ENCODE data around the gene EFEMP2. TPM values are rescaled to one million over a fixed set of nuclear protein-coding genes. Genes with fewer than 3 reads are reported as not detected.
A peak's percentile ranks its signal among the peaks of the same experiment; 100 is the strongest.

The EFEMP2 gene
- total RNA-seq, 2 donors from 2014 or later: 134 to 219 TPM

DNA sequence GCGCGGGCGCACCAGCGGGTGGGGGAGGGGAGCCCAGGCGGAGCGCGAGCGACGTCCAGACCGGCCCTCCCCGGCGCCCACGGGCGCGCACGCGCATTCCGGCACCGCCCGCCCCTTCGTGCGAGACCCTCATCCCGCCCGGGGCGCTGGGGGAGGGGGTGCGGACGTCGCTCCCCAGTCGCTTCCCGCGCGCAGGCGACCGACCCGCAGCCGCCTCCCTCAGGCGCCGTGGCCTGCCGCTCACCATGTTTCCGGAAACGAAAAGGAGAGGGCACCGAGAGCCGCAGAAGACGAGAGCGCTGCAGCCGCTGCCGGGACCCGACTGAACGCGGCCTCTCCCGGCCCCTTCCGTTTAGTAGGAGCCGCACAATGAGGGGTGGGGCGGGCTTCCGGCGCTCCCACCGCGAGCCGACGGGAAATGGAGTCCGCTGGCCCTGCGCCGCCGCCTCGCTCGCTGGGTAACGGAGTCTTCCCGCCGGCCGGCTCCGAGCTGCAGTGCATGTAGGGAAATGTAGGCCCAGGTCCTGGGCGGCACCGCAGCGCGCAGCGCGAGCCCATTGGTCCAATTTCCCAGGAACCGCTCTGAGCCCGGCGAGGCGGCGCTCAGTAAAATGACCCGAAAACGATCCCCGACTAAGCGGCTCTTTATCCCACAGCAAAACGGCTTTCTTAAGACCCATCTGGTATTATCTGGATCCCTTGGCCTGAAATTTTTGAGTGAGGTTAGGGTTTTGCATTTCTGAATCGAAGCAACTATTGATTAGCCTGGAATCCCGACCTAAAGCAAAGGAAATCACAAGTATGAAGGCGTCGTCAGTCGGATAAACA, 14.5 kb downstream of the EFEMP2 start, which contains the start of gene CFL1:
Gene CFL1, minus strand, starts transcription at position 328 of the 828 bp plus-strand sequence. Its CDS starts 81 bp downstream, at position 247.
- Histone ChIP-seq H3K4me3 (peak within 1 kb of the TSS; percentile 96), H3K9me3 (no peaks in the 10 kb centered on the region), H3K36me3 (peaks cover 42% of the 10 kb centered on the region), H3K4me1 (ENCODE audit: control insufficient read depth in 1 of 2, low read depth in 2 of 2) (peaks cover 24 to 45% of the 10 kb centered on the region in 2 donors), H3K27ac (peak within 1 kb of the TSS; percentile 98), H3K27me3 (replicated peaks; ENCODE audit: insufficient read depth) (no peaks in the 10 kb centered on the region)
- TF ChIP-seq, protein P1, sequence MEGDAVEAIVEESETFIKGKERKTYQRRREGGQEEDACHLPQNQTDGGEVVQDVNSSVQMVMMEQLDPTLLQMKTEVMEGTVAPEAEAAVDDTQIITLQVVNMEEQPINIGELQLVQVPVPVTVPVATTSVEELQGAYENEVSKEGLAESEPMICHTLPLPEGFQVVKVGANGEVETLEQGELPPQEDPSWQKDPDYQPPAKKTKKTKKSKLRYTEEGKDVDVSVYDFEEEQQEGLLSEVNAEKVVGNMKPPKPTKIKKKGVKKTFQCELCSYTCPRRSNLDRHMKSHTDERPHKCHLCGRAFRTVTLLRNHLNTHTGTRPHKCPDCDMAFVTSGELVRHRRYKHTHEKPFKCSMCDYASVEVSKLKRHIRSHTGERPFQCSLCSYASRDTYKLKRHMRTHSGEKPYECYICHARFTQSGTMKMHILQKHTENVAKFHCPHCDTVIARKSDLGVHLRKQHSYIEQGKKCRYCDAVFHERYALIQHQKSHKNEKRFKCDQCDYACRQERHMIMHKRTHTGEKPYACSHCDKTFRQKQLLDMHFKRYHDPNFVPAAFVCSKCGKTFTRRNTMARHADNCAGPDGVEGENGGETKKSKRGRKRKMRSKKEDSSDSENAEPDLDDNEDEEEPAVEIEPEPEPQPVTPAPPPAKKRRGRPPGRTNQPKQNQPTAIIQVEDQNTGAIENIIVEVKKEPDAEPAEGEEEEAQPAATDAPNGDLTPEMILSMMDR (IDR thresholded peaks at IDR 0.05): no peak
- DNase-seq (ENCODE audit: low spot score) (peak; percentile 92), ATAC-seq (ENCODE audit: insufficient number of reproducible peaks, low FRiP score, low read depth) (peak; percentile 28)

DNA sequence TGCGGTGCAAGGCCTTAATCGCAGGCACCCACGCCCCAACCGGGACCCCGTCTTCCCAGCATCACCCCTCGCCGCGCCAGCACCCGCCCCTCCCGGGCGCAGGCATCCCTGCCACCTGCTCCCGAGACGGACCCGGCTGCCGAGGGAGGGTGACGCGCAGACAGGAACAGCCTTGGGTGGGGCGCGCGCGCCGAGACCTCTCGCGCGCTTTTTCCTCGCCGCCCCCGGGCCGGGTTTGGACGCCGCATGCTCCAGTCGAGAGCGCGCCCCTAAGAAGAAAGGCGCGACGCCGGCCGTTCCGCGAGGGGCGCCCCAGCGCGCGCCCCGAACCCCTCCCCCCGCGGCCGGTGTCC, 15.1 kb downstream of the EFEMP2 start:
- H3K9me3 ChIP-seq: no peaks in the 10 kb centered on the region
- peaks cover 24 to 39% of the 10 kb centered on the region in 2 donors for H3K4me1 ChIP-seq (ENCODE audit: control insufficient read depth in 1 of 2, low read depth in 2 of 2)
- DNase-seq (ENCODE audit: low spot score) (no peak), ATAC-seq (ENCODE audit: insufficient number of reproducible peaks, low FRiP score, low read depth) (no peak)
- TF ChIP-seq, protein P1 (IDR thresholded peaks at IDR 0.05): no peak
- peaks cover 44% of the 10 kb centered on the region for H3K36me3 ChIP-seq
- peak overlapping the region; percentile 96 to 98 for H3K27ac ChIP-seq
- peak overlapping the region; percentile 96 for H3K4me3 ChIP-seq
- no peaks in the 10 kb centered on the region for H3K27me3 ChIP-seq (replicated peaks; ENCODE audit: insufficient read depth)

DNA sequence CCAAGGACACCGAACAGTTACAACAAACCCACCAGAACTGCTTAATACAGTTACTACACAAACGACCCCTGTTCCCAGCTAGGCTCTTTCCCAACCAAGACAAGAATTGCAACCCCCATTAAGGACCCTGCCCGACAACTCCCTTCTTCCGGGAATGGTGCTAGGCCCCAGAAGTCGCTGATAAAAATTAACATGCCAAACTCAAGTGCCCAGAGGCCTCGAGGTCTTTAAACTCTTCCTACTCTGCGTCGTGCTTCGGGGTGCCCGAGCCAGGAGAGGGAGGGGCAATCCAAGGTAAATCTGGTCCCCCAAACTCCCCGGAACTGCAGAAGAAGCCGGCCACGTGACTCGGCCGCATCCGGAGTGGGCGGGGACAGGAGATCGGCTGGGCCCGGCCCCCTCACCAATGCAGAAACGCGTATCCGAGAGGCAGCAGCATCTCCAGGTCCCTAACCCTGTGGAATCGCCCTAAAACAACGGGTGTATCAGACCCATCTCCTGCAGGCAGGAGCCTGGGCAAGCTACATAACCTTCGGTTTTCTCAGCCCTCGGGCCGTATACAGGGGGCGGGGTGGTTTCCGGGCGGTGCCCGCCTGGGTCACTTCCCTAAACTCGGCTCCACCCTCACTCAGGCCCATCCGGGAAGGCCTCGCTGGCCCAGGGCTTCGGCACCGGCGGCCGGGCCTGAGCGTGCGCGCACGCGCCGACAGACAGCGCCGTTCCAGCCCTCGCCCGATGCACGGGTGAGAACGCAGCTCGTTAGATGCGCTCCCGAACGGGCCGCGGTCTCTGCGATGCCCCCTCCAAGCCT, 15.7 kb downstream of the EFEMP2 start:
- Histone ChIP-seq H3K4me1 (ENCODE audit: control insufficient read depth in 1 of 2, low read depth in 2 of 2) (peaks cover 22 to 33% of the 10 kb centered on the region in 2 donors), H3K27me3 (replicated peaks; ENCODE audit: insufficient read depth) (no peaks in the 10 kb centered on the region), H3K36me3 (peaks cover 44% of the 10 kb centered on the region), H3K4me3 (peak overlapping the region; percentile 96), H3K27ac (peak overlapping the region; percentile 96 to 98), H3K9me3 (no peaks in the 10 kb centered on the region)
- TF ChIP-seq, protein P1 (IDR thresholded peaks at IDR 0.05): no peak
- no peak for DNase-seq (ENCODE audit: low spot score)
- ATAC-seq (ENCODE audit: insufficient number of reproducible peaks, low FRiP score, low read depth): no peak

DNA sequence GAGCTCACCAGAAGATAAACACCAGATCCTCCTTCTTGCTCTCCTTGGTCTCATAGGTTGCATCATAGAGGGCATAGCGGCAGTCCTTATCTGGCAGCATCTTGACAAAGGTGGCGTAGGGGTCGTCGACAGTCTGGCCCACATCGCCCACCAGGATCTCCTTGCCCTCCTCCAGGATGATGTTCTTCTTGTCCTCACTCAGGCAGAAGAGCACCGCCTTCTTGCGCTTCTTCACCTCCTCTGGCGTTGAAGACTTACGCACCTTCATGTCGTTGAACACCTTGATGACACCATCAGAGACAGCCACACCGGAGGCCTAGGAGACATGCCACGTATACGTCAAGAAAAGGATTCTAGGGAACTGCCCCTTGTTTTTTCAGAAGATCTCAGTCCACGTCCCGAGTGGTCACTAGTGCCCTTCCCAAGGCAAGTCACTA, 16.7 kb downstream of the EFEMP2 start:
- peaks cover 13 to 24% of the 10 kb centered on the region in 2 donors for H3K4me1 ChIP-seq (ENCODE audit: control insufficient read depth in 1 of 2, low read depth in 2 of 2)
- peak overlapping the region in 1 of 2 donors; percentile 96 for H3K27ac ChIP-seq
- no peaks in the 10 kb centered on the region for H3K9me3 ChIP-seq
- no peaks in the 10 kb centered on the region for H3K27me3 ChIP-seq (replicated peaks; ENCODE audit: insufficient read depth)
- ATAC-seq (ENCODE audit: insufficient number of reproducible peaks, low FRiP score, low read depth) (no peak), DNase-seq (ENCODE audit: low spot score) (no peak)
- H3K4me3 ChIP-seq: peak overlapping the region; percentile 96
- peaks cover 51% of the 10 kb centered on the region for H3K36me3 ChIP-seq
- TF ChIP-seq, protein P1 (IDR thresholded peaks at IDR 0.05): no peak

All from thoracic aorta (tissue), 2 donors.